Muscle of leg (tissue), 11 donors: ENCODE measurements around the gene SMO. TPM values are rescaled to one million over a fixed set of nuclear protein-coding genes. Genes with fewer than 3 reads are reported as not detected.
"Not testable (repeated sequence)": the region's sequence is repeated elsewhere in the genome, so short reads cannot be mapped to it uniquely, and the experiment has no call there.

Experiments
- DNase-seq: peaks from one replicate; pipeline ENCODE4 v3.0.0; 2013
- H3K27ac ChIP-seq: one replicate; pipeline ENCODE4 v1.5.1; 2013; ENCODE audit warnings: mild to moderate bottlenecking, low read length, control low read depth
- H3K27me3 ChIP-seq: one replicate; pipeline ENCODE4 v1.6.1; 2013; ENCODE audit warnings: low read length; ENCODE audit not compliant: control insufficient read depth, insufficient read depth
- H3K36me3 ChIP-seq: one replicate; pipeline ENCODE4 v1.6.1; 2013; ENCODE audit warnings: low read length; ENCODE audit not compliant: control insufficient read depth, insufficient read depth
- H3K4me1 ChIP-seq: one replicate; pipeline ENCODE4 v1.6.1; 2013; ENCODE audit warnings: low read length; ENCODE audit not compliant: control insufficient read depth, insufficient read depth
- H3K4me3 ChIP-seq: one replicate; pipeline ENCODE4 v1.5.1; 2013; ENCODE audit warnings: low read length, control low read depth
- H3K9me3 ChIP-seq: replicated peaks from 2 replicates; pipeline ENCODE4 v1.6.1; 2013; ENCODE audit warnings: low read depth, low read length; ENCODE audit not compliant: control insufficient read depth
- WGBS: methylation state at CpG from one replicate; pipeline ENCODE4 v1.1.5; 2013; ENCODE audit warnings: missing lambda C conversion rate; ENCODE audit not compliant: insufficient coverage; 5-methylcytosine and 5-hydroxymethylcytosine counted together
- polyA plus RNA-seq, 8 donors: library from polyadenylated mRNA; unstranded; fragments of 120-200 nt; gene quantifications; one replicate each; pipeline versions ENCODE4 v1.2.1 to v1.2.3, GENCODE V29; 2013; ENCODE audit warnings: inconsistent platforms in 1 of 8, low replicate concordance in 1 of 8; ENCODE audit not compliant: insufficient read length in 8 of 8, insufficient read depth in 1 of 8
- total RNA-seq: library from RNA; stranded (reverse); fragments of 120-200 nt; gene quantifications from one replicate; pipeline ENCODE4 v1.2.4, GENCODE V29; 2013

SMO gene
- total and polyA plus RNA-seq, 9 donors, result 35.9 to 63.6 (median 48.6) TPM

GRCh38 chr7:129216821-129217416, 28.5 kb downstream of the SMO start:
- 69% methylated on average over 3 of the region's 8 CpGs for WGBS

DNA sequence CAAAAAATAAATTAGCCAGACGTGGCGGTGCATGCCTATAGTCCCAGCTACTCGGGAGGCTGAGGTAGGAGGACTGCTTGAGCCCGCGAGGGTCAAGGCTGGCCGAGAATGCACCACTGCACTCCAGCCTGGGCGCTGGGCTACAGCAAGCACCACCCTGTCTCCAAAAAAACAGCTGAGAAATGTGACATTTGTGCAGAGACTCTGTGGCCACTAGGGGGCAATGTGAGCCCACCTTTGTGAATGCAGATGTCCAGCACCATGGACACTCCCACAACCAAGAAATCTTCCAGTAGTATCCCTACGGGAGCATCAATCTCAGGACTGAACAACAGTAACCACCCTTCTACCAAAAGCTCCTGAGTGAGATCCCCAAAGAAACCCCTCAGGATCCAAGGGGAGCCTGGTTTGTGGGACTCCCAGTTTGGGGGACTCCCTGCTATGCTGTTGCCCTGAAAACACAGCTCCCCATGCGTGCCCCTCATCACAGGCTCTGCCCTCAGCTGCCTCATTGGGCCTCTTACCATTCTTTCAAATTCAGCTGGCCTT, 30.2 kb downstream of the SMO start:
- peak; percentile 94 for DNase-seq
- Histone ChIP-seq H3K4me3 (no peak overlapping the region), H3K4me1 (peaks cover 5% of the 10 kb centered on the region), H3K27ac (no peak overlapping the region), H3K27me3 (no peaks in the 10 kb centered on the region), H3K36me3 (no peaks in the 10 kb centered on the region), H3K9me3 (no peaks in the 10 kb centered on the region)
- 11% methylated on average over 8 of the region's 9 CpGs for WGBS

More at GRCh38 chr7:129216821-129217416, 28.5 kb downstream of the SMO start:
- not testable (repeated sequence) for H3K9me3 ChIP-seq, H3K27ac ChIP-seq, H3K4me3 ChIP-seq, DNase-seq, H3K27me3 ChIP-seq, H3K4me1 ChIP-seq
- peaks cover 14% of the 10 kb centered on the region for H3K36me3 ChIP-seq

GRCh38 chr7:129219166-129219565, 30.7 kb downstream of the SMO start:
- not testable (repeated sequence) for H3K4me3 ChIP-seq, H3K36me3 ChIP-seq, H3K4me1 ChIP-seq, H3K27me3 ChIP-seq, DNase-seq, H3K9me3 ChIP-seq, H3K27ac ChIP-seq
- 85% methylated on average over 4 of the region's 4 CpGs for WGBS

DNA sequence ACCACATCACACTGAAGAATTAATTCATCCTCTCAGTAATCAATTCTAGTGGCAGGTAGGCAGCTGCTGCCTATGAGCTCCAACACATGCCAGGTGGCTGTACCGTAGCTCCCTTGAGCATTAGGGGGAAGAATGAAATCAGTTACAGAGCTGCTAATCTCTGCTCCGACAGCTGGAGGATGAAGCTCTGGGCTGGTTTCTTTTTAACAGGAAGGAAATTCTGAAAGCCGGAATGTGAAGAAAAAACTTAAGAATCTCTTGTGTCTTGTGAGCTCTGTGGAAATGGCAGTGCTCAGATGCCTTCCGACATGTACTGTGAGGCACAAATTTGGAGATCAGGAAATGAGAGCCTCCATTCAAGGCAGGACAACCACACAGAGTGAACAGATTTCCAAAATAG, 33.6 kb downstream of the SMO start:
- no peaks in the 10 kb centered on the region for H3K9me3 ChIP-seq
- H3K4me1 ChIP-seq, result peaks cover 9% of the 10 kb centered on the region
- H3K27me3 ChIP-seq, result no peaks in the 10 kb centered on the region
- H3K27ac ChIP-seq, result no peak overlapping the region
- 3% methylated on average over 3 of the region's 4 CpGs for WGBS
- no peak overlapping the region for H3K4me3 ChIP-seq
- peak; percentile 30 for DNase-seq
- H3K36me3 ChIP-seq, result no peaks in the 10 kb centered on the region

DNA sequence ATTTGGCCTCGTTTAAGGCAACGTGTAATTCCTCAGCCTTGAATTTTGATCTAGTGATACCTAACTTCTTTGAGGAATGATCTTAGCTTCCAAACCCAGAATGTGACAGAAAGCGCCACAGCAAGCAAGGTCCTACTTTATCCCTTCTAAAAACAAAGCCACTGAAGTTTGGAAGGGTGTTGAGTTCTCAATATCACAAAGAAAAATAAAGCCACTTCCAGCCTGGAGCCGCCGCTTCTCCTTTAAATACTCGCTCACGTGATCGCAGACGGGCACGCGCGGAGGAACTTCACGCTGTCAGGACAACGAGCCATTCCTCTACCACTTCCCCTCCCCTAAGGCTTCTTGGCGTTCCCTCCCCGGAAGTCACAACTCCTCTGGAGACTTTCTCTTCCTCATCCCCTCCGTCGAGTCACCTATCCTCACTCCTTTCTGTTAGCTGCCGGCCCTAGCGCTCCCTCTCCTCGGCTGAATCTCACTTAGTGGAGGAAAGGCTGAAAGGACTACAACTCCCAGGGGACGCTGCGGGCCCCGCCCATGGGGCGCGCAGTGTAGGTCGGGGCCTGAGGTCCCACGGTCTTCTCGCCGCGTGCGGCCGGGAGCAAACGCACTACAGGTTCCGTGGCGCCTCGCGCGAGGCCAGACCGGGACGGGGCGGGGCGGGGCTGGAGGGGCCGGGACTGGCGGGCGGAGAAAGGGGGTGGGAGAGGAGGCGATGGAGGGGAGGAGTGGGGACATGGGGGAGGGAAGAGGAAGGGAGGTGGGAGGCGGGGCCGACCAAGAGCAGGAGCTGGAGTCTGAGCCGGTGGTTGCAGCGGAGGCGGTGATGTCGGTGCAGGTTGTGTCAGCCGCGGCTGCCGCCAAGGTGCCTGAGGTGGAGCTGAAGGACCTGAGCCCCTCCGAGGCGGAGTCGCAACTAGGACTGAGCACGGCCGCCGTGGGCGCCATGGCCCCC, 36.1 kb downstream of the SMO start, which contains the start of gene AHCYL2:
Gene AHCYL2, plus strand, starts transcription at position 780 of the 955 bp plus-strand sequence.
- under 1% methylated on average over 54 of the region's 63 CpGs for WGBS
- peaks cover 4% of the 10 kb centered on the region for H3K4me1 ChIP-seq
- H3K9me3 ChIP-seq, result no peaks in the 10 kb centered on the region
- no peaks in the 10 kb centered on the region for H3K27me3 ChIP-seq
- H3K36me3 ChIP-seq, result no peaks in the 10 kb centered on the region
- peak; percentile 99 for DNase-seq
- peak within 1 kb of the TSS; percentile 62 for H3K4me3 ChIP-seq
- H3K27ac ChIP-seq, result peak within 1 kb of the TSS; percentile 96

DNA sequence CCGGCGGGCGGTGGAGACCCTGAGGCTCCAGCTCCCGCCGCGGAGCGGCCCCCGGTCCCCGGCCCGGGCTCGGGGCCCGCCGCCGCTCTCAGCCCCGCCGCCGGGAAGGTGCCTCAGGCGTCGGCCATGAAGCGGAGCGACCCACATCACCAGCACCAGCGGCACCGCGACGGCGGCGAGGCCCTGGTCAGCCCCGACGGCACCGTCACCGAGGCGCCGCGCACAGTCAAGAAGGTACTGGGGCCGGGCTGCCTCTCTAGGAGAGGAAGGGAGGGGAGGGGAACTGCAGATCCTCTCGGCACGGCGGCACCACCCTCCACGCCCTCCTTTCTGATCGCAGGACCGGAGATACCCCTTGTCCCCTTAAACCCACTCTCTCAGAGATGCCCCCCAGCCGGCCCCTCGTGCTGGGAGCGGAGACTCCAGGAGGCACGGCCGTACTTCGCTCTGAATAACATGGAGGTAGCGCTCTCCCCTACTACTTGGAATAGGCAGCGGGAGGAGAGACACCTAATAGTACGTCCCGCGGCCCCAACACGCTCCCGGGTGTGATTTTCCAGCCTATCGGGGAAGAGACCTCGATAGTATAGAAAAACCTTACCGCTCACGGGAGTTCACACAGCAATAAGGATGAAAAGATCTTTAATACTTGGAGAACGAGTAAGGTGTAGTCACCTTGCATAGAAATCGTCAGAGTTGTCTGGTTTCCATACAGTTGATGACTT, 36.9 kb downstream of the SMO start:
- no peaks in the 10 kb centered on the region for H3K9me3 ChIP-seq
- peak overlapping the region; percentile 62 for H3K4me3 ChIP-seq
- WGBS, result under 1% methylated on average over 32 of the region's 60 CpGs
- no peaks in the 10 kb centered on the region for H3K36me3 ChIP-seq
- peaks cover 4% of the 10 kb centered on the region for H3K4me1 ChIP-seq
- peak overlapping the region; percentile 78 for H3K27ac ChIP-seq
- peak; percentile 62 for DNase-seq
- no peaks in the 10 kb centered on the region for H3K27me3 ChIP-seq

DNA sequence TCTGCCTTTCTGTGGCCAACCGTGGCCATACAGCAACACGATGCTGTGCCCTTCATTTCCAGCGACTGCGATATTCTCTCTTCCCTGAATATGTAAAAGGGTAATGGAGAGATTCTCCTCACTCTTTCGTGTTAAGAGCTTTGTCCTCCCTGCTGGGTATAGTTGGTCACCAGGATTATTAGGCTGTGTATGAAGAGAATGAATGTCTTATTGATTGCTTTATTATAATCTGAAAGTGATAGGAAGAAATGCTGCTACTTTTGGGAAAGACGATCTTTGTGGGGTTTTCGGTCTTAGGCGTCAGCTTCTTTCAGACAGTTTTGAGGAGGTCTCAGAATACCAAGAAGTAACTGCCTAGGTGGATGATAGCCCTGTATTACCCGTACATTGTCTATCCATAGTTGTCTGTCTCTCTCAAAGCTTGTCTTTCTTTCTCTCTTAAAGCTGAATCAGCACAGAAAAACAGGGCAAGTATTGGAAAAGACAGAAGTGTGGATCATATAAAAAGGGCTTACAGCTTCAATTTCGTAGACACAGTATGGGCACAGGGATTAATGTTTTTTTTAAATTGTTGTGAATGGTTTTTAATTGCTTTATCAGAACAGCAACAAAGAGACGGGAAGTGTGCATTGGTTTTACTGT, 37.6 kb downstream of the SMO start:
- Histone ChIP-seq H3K27me3 (no peaks in the 10 kb centered on the region), H3K4me1 (peaks cover 4% of the 10 kb centered on the region), H3K36me3 (no peaks in the 10 kb centered on the region), H3K9me3 (no peaks in the 10 kb centered on the region), H3K4me3 (peak overlapping the region; percentile 62), H3K27ac (peak overlapping the region; percentile 31)
- DNase-seq, result no peak
- WGBS, result 53% methylated on average over 4 of the region's 11 CpGs

GRCh38 chr7:129227646-129228578, 39.5 kb downstream of the SMO start:
- Histone ChIP-seq H3K27me3 (no peaks in the 10 kb centered on the region), H3K9me3 (no peaks in the 10 kb centered on the region), H3K4me3 (no peak overlapping the region), H3K27ac (no peak overlapping the region), H3K36me3 (no peaks in the 10 kb centered on the region), H3K4me1 (peaks cover 4% of the 10 kb centered on the region)
- WGBS, result no CpG with 5 or more reads among the region's 4 CpGs
- DNase-seq, result no peak

- 60% methylated on average over 1 of the region's 2 CpGs for WGBS
These were observed 40.2 kb downstream of the SMO start for GRCh38 chr7:129228633-129229032.

More at GRCh38 chr7:129228633-129229032, 40.2 kb downstream of the SMO start:
- no peak for DNase-seq
- Histone ChIP-seq H3K4me1 (peaks cover 4% of the 10 kb centered on the region), H3K27ac (no peak overlapping the region), H3K9me3 (no peaks in the 10 kb centered on the region), H3K4me3 (no peak overlapping the region), H3K36me3 (no peaks in the 10 kb centered on the region), H3K27me3 (no peaks in the 10 kb centered on the region)
